Measurements from ENCODE around the gene TMEM245. TPM values are rescaled to one million over a fixed set of nuclear protein-coding genes. Genes with fewer than 3 reads are reported as not detected.

The TMEM245 gene
- total RNA-seq, 4 donors from 2014 or later: 14.0 to 78.8 (median 68.3) TPM

DNA sequence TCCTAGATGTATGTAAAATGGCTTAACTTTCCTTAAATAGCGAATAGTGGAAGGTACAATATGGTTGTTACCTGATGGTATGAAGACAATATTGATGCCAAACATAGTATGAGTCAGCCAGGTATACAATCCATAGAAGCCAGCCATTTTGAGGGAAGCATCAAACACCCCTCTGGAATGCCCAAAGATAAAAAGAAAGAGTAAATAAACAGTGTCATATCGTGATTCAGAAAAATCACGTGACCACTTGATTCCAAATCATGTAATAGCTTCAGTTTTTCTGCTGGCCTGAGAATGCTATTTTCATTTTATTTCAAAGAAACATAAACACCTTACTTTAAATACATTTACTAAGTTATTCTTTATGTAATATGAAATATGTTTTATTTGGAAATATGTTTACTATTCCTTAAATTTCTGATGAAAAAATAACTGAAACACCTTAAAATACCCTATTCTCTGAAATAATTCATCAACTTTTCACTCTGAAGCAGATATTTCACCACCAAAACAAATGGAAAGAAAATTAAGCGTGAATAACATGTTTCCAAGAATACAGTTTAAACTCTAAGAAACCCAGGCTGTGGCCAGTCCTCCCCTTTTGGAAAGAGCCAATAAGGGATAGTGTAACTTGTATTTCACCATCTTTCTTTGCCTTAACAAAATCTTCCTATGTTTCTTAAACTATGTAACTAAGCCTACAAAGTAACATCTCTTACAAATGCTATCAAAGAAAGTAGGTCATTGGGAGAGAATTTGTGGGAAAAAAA is 81.6 kb downstream of the TMEM245 start:
- Histone ChIP-seq H3K9me3 (no peaks in the 10 kb centered on the region), H3K27ac (no peak overlapping the region), H3K27me3 (no peaks in the 10 kb centered on the region), H3K4me1 (no peaks in the 10 kb centered on the region), H3K4me3 (no peak overlapping the region), H3K36me3 (peaks cover 0 to 51% (median 0%) of the 10 kb centered on the region in 3 donors)
- DNase-seq: no peak
- no peak for TF ChIP-seq POLR2A (IDR thresholded peaks at IDR 0.05)
- TF ChIP-seq, protein P1, sequence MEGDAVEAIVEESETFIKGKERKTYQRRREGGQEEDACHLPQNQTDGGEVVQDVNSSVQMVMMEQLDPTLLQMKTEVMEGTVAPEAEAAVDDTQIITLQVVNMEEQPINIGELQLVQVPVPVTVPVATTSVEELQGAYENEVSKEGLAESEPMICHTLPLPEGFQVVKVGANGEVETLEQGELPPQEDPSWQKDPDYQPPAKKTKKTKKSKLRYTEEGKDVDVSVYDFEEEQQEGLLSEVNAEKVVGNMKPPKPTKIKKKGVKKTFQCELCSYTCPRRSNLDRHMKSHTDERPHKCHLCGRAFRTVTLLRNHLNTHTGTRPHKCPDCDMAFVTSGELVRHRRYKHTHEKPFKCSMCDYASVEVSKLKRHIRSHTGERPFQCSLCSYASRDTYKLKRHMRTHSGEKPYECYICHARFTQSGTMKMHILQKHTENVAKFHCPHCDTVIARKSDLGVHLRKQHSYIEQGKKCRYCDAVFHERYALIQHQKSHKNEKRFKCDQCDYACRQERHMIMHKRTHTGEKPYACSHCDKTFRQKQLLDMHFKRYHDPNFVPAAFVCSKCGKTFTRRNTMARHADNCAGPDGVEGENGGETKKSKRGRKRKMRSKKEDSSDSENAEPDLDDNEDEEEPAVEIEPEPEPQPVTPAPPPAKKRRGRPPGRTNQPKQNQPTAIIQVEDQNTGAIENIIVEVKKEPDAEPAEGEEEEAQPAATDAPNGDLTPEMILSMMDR (IDR thresholded peaks at IDR 0.05): no peak

DNA sequence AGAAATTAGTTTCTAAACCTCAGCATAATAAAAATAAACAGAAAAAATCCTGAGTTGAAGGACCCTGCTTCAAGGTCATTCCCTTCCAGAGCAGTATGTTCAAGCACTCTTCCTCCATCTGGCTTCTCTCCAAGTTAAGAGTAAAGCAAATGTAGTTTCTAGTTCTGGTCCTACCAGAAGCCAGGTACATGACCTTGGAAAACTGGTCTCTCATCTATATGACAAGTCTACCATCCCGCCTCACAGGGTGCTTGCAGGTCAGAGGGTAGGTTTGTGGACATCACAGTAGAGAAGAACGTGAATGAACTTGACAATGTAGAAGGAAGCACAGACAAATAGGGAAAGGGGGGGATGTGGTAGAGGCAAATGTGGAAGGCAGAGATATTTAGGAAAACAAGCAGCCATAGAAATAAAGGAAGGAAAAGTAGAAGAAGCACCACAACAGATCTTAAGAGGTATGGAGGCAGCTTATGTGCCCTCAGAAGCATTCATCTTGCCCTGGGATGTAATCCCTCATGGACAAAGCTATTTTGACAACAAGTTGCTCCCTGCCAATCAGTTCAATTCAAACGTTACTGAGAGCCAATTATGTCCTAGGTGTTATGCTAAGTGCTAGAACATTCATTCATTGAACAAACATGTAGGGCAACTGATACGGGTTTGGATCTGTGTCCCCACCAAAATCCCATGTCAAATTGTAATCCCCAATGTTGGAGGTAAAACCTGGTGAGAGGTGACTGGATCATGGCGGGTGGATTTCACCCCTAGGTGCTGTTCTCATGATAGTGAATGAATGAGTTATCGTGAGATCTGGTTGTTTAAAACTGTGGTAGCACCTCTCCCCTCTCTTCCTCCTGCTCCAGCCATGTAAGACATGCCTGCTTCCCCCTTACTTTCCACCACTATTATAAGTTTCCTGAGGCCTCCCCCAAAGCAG is 82.7 kb downstream of the TMEM245 start:
- Histone ChIP-seq H3K27ac (peak overlapping the region in 2 of 4 donors; percentile 0 to 10), H3K36me3 (peaks cover 0 to 56% (median 0%) of the 10 kb centered on the region in 3 donors), H3K4me3 (no peak overlapping the region), H3K4me1 (no peaks in the 10 kb centered on the region), H3K27me3 (no peaks in the 10 kb centered on the region), H3K9me3 (no peaks in the 10 kb centered on the region)
- TF ChIP-seq, protein P1 (IDR thresholded peaks at IDR 0.05): no peak
- TF ChIP-seq POLR2A (IDR thresholded peaks at IDR 0.05): no peak
- no peak for DNase-seq

DNA sequence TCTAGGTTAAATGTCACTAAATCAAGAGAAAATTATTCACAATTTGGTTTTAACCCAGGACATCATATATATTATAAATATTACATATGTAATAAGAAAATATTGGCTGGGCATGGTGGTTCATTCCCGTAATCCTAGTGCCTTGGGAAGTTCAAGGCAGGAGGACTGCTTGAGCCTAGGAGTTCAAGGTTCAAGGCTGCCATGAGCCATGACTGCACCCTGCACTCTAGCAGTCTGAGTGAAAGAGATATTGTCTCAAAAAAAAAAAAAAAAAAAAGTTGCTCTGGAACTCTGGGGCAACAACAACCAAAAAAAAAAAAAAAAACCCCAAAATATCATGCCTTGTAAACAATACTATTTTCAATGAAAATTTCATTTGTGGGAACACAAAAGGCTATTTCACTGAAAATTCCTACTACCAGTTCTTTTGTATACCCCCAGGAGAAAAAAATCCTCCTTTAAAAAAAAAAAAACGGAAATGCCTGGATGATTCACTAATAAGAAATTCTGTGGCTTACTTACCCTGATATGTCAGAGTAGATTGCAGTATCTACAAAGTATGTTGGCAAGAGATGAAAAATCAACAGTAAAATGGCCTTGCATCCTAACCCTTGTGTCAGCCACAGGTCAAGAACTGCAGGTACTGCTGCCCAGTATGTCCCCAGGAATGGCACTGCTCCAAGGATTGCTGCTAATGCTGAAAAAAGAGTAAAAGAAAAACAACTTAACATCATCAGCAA is 83.9 kb downstream of the TMEM245 start:
- H3K27me3 ChIP-seq: no peaks in the 10 kb centered on the region
- peaks cover 0 to 56% (median 0%) of the 10 kb centered on the region in 3 donors for H3K36me3 ChIP-seq
- no peak for TF ChIP-seq POLR2A (IDR thresholded peaks at IDR 0.05)
- peak overlapping the region in 2 of 4 donors; percentile 0 to 10 for H3K27ac ChIP-seq
- H3K9me3 ChIP-seq: no peaks in the 10 kb centered on the region
- DNase-seq: no peak
- H3K4me3 ChIP-seq: no peak overlapping the region
- H3K4me1 ChIP-seq: no peaks in the 10 kb centered on the region

DNA sequence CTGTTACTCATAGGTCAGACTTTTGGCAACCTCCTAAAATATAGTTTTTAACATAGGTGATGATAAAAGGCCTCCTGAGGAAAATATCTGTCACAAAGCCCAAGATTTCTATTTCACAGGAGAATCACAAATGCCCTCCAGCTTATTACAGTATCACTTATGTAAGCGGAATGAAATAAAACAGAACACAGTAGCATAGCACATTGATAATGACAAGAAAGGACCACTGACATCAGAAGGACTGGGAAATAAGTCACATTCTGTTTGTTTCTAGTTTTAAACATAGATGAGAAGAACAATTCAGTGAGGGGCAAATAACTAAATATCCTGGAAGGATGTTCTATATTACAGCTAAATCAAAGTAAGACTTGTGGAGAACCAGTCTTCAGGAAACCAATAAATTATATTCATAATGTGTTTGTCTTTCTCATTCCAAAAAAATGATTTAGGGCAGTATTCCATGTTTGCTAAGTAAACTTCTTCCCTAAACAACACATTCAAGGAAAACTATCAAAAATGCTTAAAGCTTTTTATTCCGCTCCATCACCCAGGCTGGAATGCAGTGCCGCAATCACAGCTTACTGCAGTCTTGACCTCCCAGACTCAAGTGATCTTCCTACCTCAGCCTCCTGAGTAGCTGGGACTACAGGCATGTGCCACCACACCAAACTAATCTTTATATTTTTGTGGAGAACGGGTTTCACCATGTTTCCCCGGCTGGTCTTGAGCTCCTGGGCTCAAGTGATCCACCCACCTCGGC is 85.6 kb downstream of the TMEM245 start:
- no peak for TF ChIP-seq POLR2A (IDR thresholded peaks at IDR 0.05)
- TF ChIP-seq, protein P1 (IDR thresholded peaks at IDR 0.05): no peak
- Histone ChIP-seq H3K27me3 (no peaks in the 10 kb centered on the region), H3K27ac (no peak overlapping the region), H3K36me3 (peaks cover 0 to 62% (median 0%) of the 10 kb centered on the region in 3 donors), H3K9me3 (no peaks in the 10 kb centered on the region), H3K4me3 (no peak overlapping the region), H3K4me1 (no peaks in the 10 kb centered on the region)
- DNase-seq: no peak

DNA sequence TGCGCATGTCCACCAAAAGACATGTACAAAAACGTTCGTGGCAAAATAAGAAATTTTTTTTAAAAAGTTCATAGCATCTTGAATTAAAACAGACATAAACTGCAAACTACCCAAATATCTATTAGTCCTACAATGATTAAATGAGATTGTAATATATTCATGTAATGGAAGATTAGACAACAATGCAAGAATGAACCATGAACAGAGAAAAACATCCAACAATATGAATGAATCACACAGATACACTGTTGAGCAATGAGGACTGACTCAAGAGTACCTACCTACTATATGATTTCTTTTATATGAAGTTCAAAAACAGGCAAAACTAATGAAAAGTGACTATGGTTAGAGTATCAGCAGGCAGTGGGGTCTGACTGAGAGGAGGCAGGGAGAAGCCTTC is 88.5 kb downstream of the TMEM245 start:
- TF ChIP-seq, protein P1 (IDR thresholded peaks at IDR 0.05): no peak
- no peak for TF ChIP-seq POLR2A (IDR thresholded peaks at IDR 0.05)
- H3K4me1 ChIP-seq: no peaks in the 10 kb centered on the region

More for the DNA sequence above, 88.5 kb downstream of the TMEM245 start:
- DNase-seq: no peak
- H3K4me3 ChIP-seq: no peak overlapping the region
- no peaks in the 10 kb centered on the region for H3K27me3 ChIP-seq
- H3K36me3 ChIP-seq: peaks cover 0 to 58% (median 0%) of the 10 kb centered on the region in 3 donors
- no peaks in the 10 kb centered on the region for H3K9me3 ChIP-seq
- no peak overlapping the region for H3K27ac ChIP-seq
